GM12874 (cell line): Measurements from ENCODE around the gene PTPDC1.

Source experiments
- CTCF ChIP-seq: IDR thresholded peaks from 2 replicates; pipeline ENCODE4 v1.5.1; 2011; ENCODE audit warnings: low read depth, mild to moderate bottlenecking, control low read depth, low read length, moderate library complexity; ENCODE audit not compliant: insufficient read depth

Gene PTPDC1

GRCh38 chr9:94120854-94121376 lies 36.7 kb downstream of the PTPDC1 start:
- TF ChIP-seq CTCF = no peak

GRCh38 chr9:94126844-94127243 lies 42.6 kb downstream of the PTPDC1 start:
- TF ChIP-seq CTCF = no peak

GRCh38 chr9:94127806-94128205 lies 43.5 kb downstream of the PTPDC1 start:
- TF ChIP-seq CTCF = no peak

- no peak for TF ChIP-seq CTCF
Measured at GRCh38 chr9:94128580-94128979, 44.3 kb downstream of the PTPDC1 start.

GRCh38 chr9:94134629-94135028 lies 50.4 kb downstream of the PTPDC1 start:
- no peak for TF ChIP-seq CTCF

DNA sequence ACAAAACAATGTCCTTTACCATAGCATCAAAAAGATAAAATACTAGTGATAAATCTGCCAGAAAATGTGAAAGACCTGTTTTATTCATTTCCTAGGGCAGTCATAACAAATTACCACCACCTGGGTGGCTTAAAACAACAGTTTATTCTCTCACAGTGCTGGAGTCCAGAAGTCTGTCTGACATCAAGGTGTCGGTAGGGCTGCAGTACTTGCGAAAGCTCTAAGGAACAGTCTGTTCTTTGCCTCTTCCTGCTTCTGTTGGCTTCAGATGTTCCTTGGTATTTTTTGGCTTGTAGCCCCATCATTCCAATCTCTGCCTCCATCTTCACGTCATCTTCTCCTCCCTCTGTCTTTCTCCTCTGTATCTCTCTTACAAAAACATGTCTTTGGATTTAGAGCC lies 51.0 kb downstream of the PTPDC1 start:
- no peak for TF ChIP-seq CTCF

DNA sequence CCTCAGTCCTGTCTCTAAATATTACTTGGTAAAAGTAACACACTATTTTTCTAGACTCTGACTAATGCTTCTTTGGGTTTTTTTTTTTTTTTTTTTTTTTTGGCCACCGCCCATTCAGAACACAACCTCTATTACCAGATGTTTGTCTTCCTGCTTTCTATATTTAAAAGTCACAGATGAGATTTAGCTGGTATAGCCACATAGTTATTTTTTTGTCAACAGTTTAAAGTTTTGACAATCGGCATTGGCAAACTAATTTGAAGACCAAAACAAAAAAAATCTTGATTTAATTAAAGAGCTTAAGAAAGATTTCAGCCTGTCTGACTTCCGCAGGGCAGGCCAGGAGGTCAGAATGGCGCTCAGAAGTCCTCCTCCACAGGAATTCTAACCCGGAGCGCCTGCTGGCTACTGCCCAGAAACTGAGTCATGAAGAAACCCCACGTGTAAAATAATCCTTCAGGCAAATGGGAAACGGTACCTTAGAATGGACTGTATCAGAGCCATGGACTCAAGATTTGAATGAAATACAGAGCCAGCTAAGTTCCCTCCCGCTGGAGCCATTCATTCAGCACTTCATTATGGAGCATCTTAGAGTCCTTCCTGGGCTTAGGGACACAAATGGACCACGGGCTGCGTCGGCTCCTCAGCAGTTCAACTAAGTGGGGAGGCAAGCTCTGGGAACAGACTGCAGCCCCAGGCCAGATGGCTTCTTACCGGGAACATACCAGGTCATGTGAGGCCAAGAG lies 55.6 kb downstream of the PTPDC1 start:
- TF ChIP-seq CTCF = no peak
